HEK293 (cell line): ENCODE results near the gene TECPR2.

Source experiments
- CTCF ChIA-PET: fragments of 350-600 bp; formaldehyde crosslinking; extraction: SDS; loops from one replicate; lab custom pipeline; 2021; ENCODE audit warnings: antibody characterized with exemption; lab: Yijun Ruan, JAX
- POLR2A ChIA-PET: fragments of 300-600 bp; formaldehyde crosslinking; extraction: SDS; loops from one replicate; lab custom pipeline; 2020; ENCODE audit warnings: antibody characterized with exemption, inconsistent platforms; lab: Yijun Ruan, JAX
- H3K27ac ChIP-seq: fragments of 200-500 bp; sonication (Bioruptor generic); 2 replicates; pipeline ENCODE4 v1.5.1; 2014; ENCODE audit warnings: low read depth, low read length, control low read depth, inconsistent platforms; ENCODE audit errors: extremely low read depth
- H3K36me3 ChIP-seq, 2 experiments: fragments of 200-500 bp in 1 of 2; sonication (Bioruptor generic) in 1 of 2; 1 replicate in 1 of 2; 2 replicates in 1 of 2; pipeline ENCODE4 v1.5.1; 2014 to 2017; ENCODE audit warnings: inconsistent platforms in 2 of 2, low read length in 2 of 2; ENCODE audit not compliant: control insufficient read depth in 2 of 2, insufficient read depth in 1 of 2
- H3K4me1 ChIP-seq: fragments of 200-500 bp; sonication (Bioruptor generic); 2 replicates; pipeline ENCODE4 v1.5.1; 2014; ENCODE audit warnings: mild to moderate bottlenecking, low read length, inconsistent platforms; ENCODE audit not compliant: control insufficient read depth, insufficient read depth
- H3K4me3 ChIP-seq: 2 replicates; pipeline ENCODE4 v1.5.1; 2011; ENCODE audit warnings: low read depth, mild to moderate bottlenecking, control low read depth, low read length, moderate library complexity
- H3K9me3 ChIP-seq: fragments of 200-500 bp; sonication (Bioruptor generic); 2 replicates; pipeline ENCODE4 v1.5.1; 2014; ENCODE audit warnings: low read depth, low read length, inconsistent platforms; ENCODE audit not compliant: control insufficient read depth, insufficient read depth
- CTCF ChIP-seq: fragments of 450-650 bp; formaldehyde crosslinking; IDR thresholded peaks from 2 replicates; pipeline ENCODE4 v1.5.1; 2016; ENCODE audit warnings: missing biosample characterization, missing genetic modification characterization
- GLI2 ChIP-seq: fragments of 450-650 bp; formaldehyde crosslinking; IDR thresholded peaks from 2 replicates; pipeline ENCODE4; 2017; ENCODE audit warnings: missing biosample characterization, missing genetic modification characterization, low read depth, borderline replicate concordance
- INSM2 ChIP-seq: fragments of 450-650 bp; formaldehyde crosslinking; IDR thresholded peaks from 2 replicates; pipeline ENCODE4 v1.5.1; 2016; ENCODE audit warnings: missing biosample characterization, missing genetic modification characterization
- KLF8 ChIP-seq: fragments of 450-650 bp; formaldehyde crosslinking; IDR thresholded peaks from 2 replicates; pipeline ENCODE4 v1.5.1; 2016; ENCODE audit warnings: missing biosample characterization, missing genetic modification characterization
- KLF9 ChIP-seq: fragments of 450-650 bp; formaldehyde crosslinking; IDR thresholded peaks from 2 replicates; pipeline ENCODE4 v1.5.1; 2016; ENCODE audit warnings: missing biosample characterization, missing genetic modification characterization, low read depth
- PATZ1 ChIP-seq: fragments of 450-650 bp; formaldehyde crosslinking; IDR thresholded peaks from 2 replicates; pipeline ENCODE4 v1.5.1; 2016; ENCODE audit warnings: missing biosample characterization, missing genetic modification characterization
- PRDM2 ChIP-seq: fragments of 450-650 bp; formaldehyde crosslinking; IDR thresholded peaks from 2 replicates; pipeline ENCODE4 v1.5.1; 2016; ENCODE audit warnings: missing biosample characterization, missing genetic modification characterization, borderline replicate concordance
- RBAK ChIP-seq: fragments of 450-650 bp; formaldehyde crosslinking; IDR thresholded peaks from 2 replicates; pipeline ENCODE4 v1.5.1; 2016; ENCODE audit warnings: missing biosample characterization, missing genetic modification characterization
- SP2 ChIP-seq: fragments of 450-650 bp; formaldehyde crosslinking; IDR thresholded peaks from 2 replicates; pipeline ENCODE4 v1.5.1; 2016; ENCODE audit warnings: missing biosample characterization, missing genetic modification characterization
- SP7 ChIP-seq: fragments of 450-650 bp; formaldehyde crosslinking; IDR thresholded peaks from 2 replicates; pipeline ENCODE4 v1.5.1; 2016; ENCODE audit warnings: missing biosample characterization, missing genetic modification characterization
- ZBTB20 ChIP-seq: fragments of 450-650 bp; formaldehyde crosslinking; IDR thresholded peaks from 2 replicates; pipeline ENCODE4 v1.5.1; 2016; ENCODE audit warnings: missing biosample characterization, missing genetic modification characterization
- ZBTB21 ChIP-seq: fragments of 450-650 bp; formaldehyde crosslinking; IDR thresholded peaks from 2 replicates; pipeline ENCODE4 v1.5.1; 2017; ENCODE audit warnings: missing biosample characterization, missing genetic modification characterization
- ZNF202 ChIP-seq: fragments of 450-650 bp; formaldehyde crosslinking; IDR thresholded peaks from 2 replicates; pipeline ENCODE4 v1.5.1; 2016; ENCODE audit warnings: missing biosample characterization, missing genetic modification characterization, borderline replicate concordance
- ZNF223 ChIP-seq: fragments of 450-650 bp; formaldehyde crosslinking; IDR thresholded peaks from 2 replicates; pipeline ENCODE4 v1.5.1; 2016; ENCODE audit warnings: missing biosample characterization, missing genetic modification characterization
- ZNF302 ChIP-seq: fragments of 450-650 bp; formaldehyde crosslinking; IDR thresholded peaks from 2 replicates; pipeline ENCODE4 v1.5.1; 2016; ENCODE audit warnings: missing biosample characterization, missing genetic modification characterization, low read depth
- ZNF335 ChIP-seq: fragments of 450-650 bp; formaldehyde crosslinking; conservative IDR thresholded peaks from 2 replicates; pipeline ENCODE4 v1.5.1; 2016; ENCODE audit warnings: missing biosample characterization, missing genetic modification characterization
- ZNF391 ChIP-seq: fragments of 450-650 bp; formaldehyde crosslinking; IDR thresholded peaks from 2 replicates; pipeline ENCODE4 v1.5.1; 2016; ENCODE audit warnings: low read depth, missing biosample characterization, missing genetic modification characterization, borderline replicate concordance
- ZNF433 ChIP-seq: fragments of 450-650 bp; formaldehyde crosslinking; IDR thresholded peaks from 2 replicates; pipeline ENCODE4 v1.5.1; 2016; ENCODE audit warnings: missing biosample characterization, missing genetic modification characterization, low read depth
- ZNF600 ChIP-seq: fragments of 450-650 bp; formaldehyde crosslinking; IDR thresholded peaks from 2 replicates; pipeline ENCODE4 v1.5.1; 2016; ENCODE audit warnings: missing biosample characterization, missing genetic modification characterization
- ZNF664 ChIP-seq: fragments of 450-650 bp; formaldehyde crosslinking; IDR thresholded peaks from 2 replicates; pipeline ENCODE4 v1.5.1; 2016; ENCODE audit warnings: missing biosample characterization, missing genetic modification characterization
- ZSCAN5A ChIP-seq: fragments of 450-650 bp; formaldehyde crosslinking; IDR thresholded peaks from 2 replicates; pipeline ENCODE4 v1.5.1; 2016; ENCODE audit warnings: missing biosample characterization, missing genetic modification characterization

Gene TECPR2

GRCh38 chr14:102508774-102509745 is 146.3 kb downstream of the TECPR2 start (continued):
- 0 out of 2 replicates have a peak, but pooled peaks have one; percentile 33 for TF ChIP-seq ZNF223 (tag by site-specific recombination)
- TF ChIP-seq RBAK: no peak
- TF ChIP-seq INSM2 (tag by site-specific recombination): peak; percentile 16; the same call in 1 of the 2 replicates
- TF ChIP-seq KLF8 (tag by site-specific recombination): 0 out of 2 replicates have a peak, but pooled peaks have one; percentile 50
- no peak for TF ChIP-seq ZSCAN5A (tag by site-specific recombination)
- TF ChIP-seq ZNF391 (tag by site-specific recombination): no peak
- peak; percentile 74 for TF ChIP-seq ZNF335
- TF ChIP-seq SP7 (tag by site-specific recombination): 0 out of 2 replicates have a peak, but pooled peaks have one; percentile 17
- TF ChIP-seq ZNF202: no peak
- peak; percentile 53 for TF ChIP-seq KLF9
- peak; percentile 52; the same call in 1 of the 2 replicates for TF ChIP-seq ZBTB21
- peak; percentile 37; the same call in 1 of the 2 replicates for TF ChIP-seq ZBTB20
- no peak for TF ChIP-seq GLI2
- TF ChIP-seq CTCF (tag by site-specific recombination): no peak
- peak; percentile 38 for TF ChIP-seq PATZ1
- 0 out of 2 replicates have a peak, but pooled peaks have one; percentile 23 for TF ChIP-seq ZNF600 (tag by site-specific recombination)

- Histone ChIP-seq H3K4me3 (peak within 1 kb of the TSS; percentile 72), H3K9me3 (no peaks in the 10 kb centered on the region), H3K36me3 (peaks cover 0 to 29% of the 10 kb centered on the region in 2 experiments; a peak in 1 of 3 replicates), H3K27ac (peak within 1 kb of the TSS; percentile 87), H3K4me1 (peaks cover 3% of the 10 kb centered on the region; the same call in 1 of the 2 replicates)
- ChIA-PET CTCF (no interaction called here), POLR2A (interaction anchor here (1.0 kb wide), 1 partner anchor 15 kb away, joined by 5 read pairs; no protein-coding TSS in a partner anchor)
- no peak for TF ChIP-seq ZNF302 (tag by site-specific recombination)
- peak; percentile 88 for TF ChIP-seq ZNF335
- TF ChIP-seq ZNF664 (tag by site-specific recombination): no peak
- peak; percentile 71 for TF ChIP-seq SP2
- TF ChIP-seq ZNF433: no peak
- TF ChIP-seq PRDM2: no peak
Measured at GRCh38 chr14:102509746-102510615, 147.2 kb downstream of the TECPR2 start, which contains the start of gene ANKRD9. Gene ANKRD9, minus strand, starts transcription at chr14:102509776. Its CDS starts 1,887 bp downstream, at chr14:102507889.
